Ishikawa (cell line): Measurements from ENCODE around the gene INPP5J.

Experiments used
- CEBPB ChIP-seq: IDR thresholded peaks from 2 replicates; pipeline ENCODE4 v1.6.1; 2012
- EGR1 ChIP-seq: IDR thresholded peaks from 2 replicates; pipeline ENCODE4 v1.6.1; 2012
- EP300 ChIP-seq: IDR thresholded peaks from 2 replicates; pipeline ENCODE4 v1.6.1; 2012; ENCODE audit warnings: borderline replicate concordance
- FOXM1 ChIP-seq: IDR thresholded peaks from 2 replicates; pipeline ENCODE4 v1.6.1; 2012; ENCODE audit warnings: low read depth, borderline replicate concordance
- RAD21 ChIP-seq: IDR thresholded peaks from 2 replicates; pipeline ENCODE4 v1.6.1; 2012; ENCODE audit warnings: low read depth
- TAF1 ChIP-seq: IDR thresholded peaks from 2 replicates; pipeline ENCODE4 v1.6.1; 2012; ENCODE audit warnings: low read depth, mild to moderate bottlenecking
- TCF12 ChIP-seq: IDR thresholded peaks from 2 replicates; pipeline ENCODE4 v1.6.1; 2012; ENCODE audit warnings: low read depth
- TEAD4 ChIP-seq: IDR thresholded peaks from 2 replicates; pipeline ENCODE4 v1.6.1; 2012
- YY1 ChIP-seq: IDR thresholded peaks from 2 replicates; pipeline ENCODE4 v1.6.1; 2012; ENCODE audit warnings: low read depth
- ZBTB7A ChIP-seq: IDR thresholded peaks from 2 replicates; pipeline ENCODE4 v1.6.1; 2012; ENCODE audit warnings: low read depth
- TF ChIP-seq, protein P1 (sequence below): IDR thresholded peaks from 2 replicates; pipeline ENCODE4 v1.6.1; 2012
- TF ChIP-seq, protein P2 (sequence below): IDR thresholded peaks from 2 replicates; pipeline ENCODE4 v1.6.1; 2012; ENCODE audit warnings: low read depth, mild to moderate bottlenecking

DNA sequence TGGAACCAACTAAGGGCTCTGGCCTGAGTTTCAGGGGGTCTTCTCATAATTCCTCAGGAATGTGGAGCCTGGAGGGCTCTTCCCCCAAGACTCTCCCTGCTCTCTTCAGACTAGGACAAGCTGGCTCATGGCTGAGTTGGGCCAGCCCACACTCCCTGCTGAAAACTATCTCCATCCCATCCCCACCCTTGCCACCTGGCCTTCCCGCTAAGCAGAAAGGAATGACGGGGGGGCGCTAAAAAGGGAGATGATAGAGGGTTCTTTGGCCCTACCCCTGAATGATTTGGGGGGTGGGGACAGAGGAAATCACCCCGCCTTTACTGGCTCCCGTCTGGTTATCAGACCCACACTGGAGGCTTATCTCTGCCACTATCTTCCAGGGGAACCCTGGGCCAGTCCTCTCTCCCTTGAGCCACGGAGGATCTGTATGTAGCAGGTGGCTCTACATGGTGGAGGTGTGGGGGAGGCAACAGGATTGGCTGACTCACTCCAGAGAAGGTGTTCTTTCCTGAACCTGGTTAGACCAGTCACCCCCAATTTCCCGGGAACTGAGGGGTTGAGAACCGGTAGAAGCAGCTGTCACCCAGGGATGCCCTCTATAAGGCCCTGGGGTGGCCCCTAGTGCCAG, 35.9 kb upstream of the INPP5J start:
- TF ChIP-seq FOXM1 (no peak), TAF1 (no peak), EP300 (no peak), TCF12 (no peak), ZBTB7A (no peak), EGR1 (no peak), CEBPB (no peak), TEAD4 (no peak), YY1 (no peak), RAD21 (no peak)
- TF ChIP-seq, protein P1, sequence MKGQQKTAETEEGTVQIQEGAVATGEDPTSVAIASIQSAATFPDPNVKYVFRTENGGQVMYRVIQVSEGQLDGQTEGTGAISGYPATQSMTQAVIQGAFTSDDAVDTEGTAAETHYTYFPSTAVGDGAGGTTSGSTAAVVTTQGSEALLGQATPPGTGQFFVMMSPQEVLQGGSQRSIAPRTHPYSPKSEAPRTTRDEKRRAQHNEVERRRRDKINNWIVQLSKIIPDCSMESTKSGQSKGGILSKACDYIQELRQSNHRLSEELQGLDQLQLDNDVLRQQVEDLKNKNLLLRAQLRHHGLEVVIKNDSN = no peak
- TF ChIP-seq, protein P2, sequence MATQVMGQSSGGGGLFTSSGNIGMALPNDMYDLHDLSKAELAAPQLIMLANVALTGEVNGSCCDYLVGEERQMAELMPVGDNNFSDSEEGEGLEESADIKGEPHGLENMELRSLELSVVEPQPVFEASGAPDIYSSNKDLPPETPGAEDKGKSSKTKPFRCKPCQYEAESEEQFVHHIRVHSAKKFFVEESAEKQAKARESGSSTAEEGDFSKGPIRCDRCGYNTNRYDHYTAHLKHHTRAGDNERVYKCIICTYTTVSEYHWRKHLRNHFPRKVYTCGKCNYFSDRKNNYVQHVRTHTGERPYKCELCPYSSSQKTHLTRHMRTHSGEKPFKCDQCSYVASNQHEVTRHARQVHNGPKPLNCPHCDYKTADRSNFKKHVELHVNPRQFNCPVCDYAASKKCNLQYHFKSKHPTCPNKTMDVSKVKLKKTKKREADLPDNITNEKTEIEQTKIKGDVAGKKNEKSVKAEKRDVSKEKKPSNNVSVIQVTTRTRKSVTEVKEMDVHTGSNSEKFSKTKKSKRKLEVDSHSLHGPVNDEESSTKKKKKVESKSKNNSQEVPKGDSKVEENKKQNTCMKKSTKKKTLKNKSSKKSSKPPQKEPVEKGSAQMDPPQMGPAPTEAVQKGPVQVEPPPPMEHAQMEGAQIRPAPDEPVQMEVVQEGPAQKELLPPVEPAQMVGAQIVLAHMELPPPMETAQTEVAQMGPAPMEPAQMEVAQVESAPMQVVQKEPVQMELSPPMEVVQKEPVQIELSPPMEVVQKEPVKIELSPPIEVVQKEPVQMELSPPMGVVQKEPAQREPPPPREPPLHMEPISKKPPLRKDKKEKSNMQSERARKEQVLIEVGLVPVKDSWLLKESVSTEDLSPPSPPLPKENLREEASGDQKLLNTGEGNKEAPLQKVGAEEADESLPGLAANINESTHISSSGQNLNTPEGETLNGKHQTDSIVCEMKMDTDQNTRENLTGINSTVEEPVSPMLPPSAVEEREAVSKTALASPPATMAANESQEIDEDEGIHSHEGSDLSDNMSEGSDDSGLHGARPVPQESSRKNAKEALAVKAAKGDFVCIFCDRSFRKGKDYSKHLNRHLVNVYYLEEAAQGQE = no peak
